ENCODE data around the gene SLC6A8. TPM values are rescaled to one million over a fixed set of nuclear protein-coding genes. Genes with fewer than 3 reads are reported as not detected.
"Not testable (repeated sequence)": the region's sequence is repeated elsewhere in the genome, so short reads cannot be mapped to it uniquely, and the experiment has no call there.

The SLC6A8 gene
- total RNA-seq, 2 experiments from 2014 or later = not detected

GRCh38 chrX:153705403-153706060 is 17.8 kb downstream of the SLC6A8 start:
- intact Hi-C loops (cut with micrococcal nuclease; ENCODE audit: unreplicated experiment); H3K4me2 ChIP-seq (ENCODE audit: low read length); H3K9me2 ChIP-seq (ENCODE audit: insufficient read depth, low read length); H3K27ac ChIP-seq (ENCODE audit: low read depth, low read length, poor library complexity, severe bottlenecking); H3K4me1 ChIP-seq (ENCODE audit: insufficient read depth, low read length, poor library complexity, severe bottlenecking); CTCF ChIA-PET (ENCODE audit: unreplicated experiment); H3K79me2 ChIP-seq (ENCODE audit: insufficient read depth, low read depth, low read length); POLR2A ChIA-PET; H4K20me1 ChIP-seq (ENCODE audit: insufficient read depth, low read length); H3K9me3 ChIP-seq (ENCODE audit: low read length); BruUV-seq (replicated peaks); H2AFZ ChIP-seq (ENCODE audit: low read length); H3K4me3 ChIP-seq (ENCODE audit: low read depth, low read length, poor library complexity, severe bottlenecking); DNase-seq (ENCODE audit: low spot score): not testable (repeated sequence)
- H3K36me3 ChIP-seq (ENCODE audit: insufficient read depth, low read length) = peaks cover 10% of the 10 kb centered on the region; the same call in 1 of the 2 replicates

- DNase-seq (ENCODE audit: low spot score) = no peak
- Histone ChIP-seq H3K9me3 (ENCODE audit: low read length) (no peaks in the 10 kb centered on the region), H3K36me3 (ENCODE audit: insufficient read depth, low read length) (peaks cover 10% of the 10 kb centered on the region; the same call in 1 of the 2 replicates), H3K79me2 (ENCODE audit: insufficient read depth, low read depth, low read length) (no peaks in the 10 kb centered on the region), H3K4me2 (ENCODE audit: low read length) (no peak overlapping the region), H4K20me1 (ENCODE audit: insufficient read depth, low read length) (no peaks in the 10 kb centered on the region), H3K4me1 (ENCODE audit: insufficient read depth, low read length, poor library complexity, severe bottlenecking) (no peaks in the 10 kb centered on the region), H2AFZ (ENCODE audit: low read length) (no peak overlapping the region), H3K4me3 (ENCODE audit: low read depth, low read length, poor library complexity, severe bottlenecking) (no peak overlapping the region), H3K27ac (ENCODE audit: low read depth, low read length, poor library complexity, severe bottlenecking) (no peak overlapping the region), H3K9me2 (ENCODE audit: insufficient read depth, low read length) (no peaks in the 10 kb centered on the region)
- TF ChIP-seq CTCF (conservative IDR thresholded peaks at IDR 0.05; ENCODE audit: low read length) (no peak), EZH2phosphoT487 (IDR thresholded peaks at IDR 0.05; ENCODE audit: borderline replicate concordance, low read depth, low read length) (no peak)
- ChIA-PET CTCF (ENCODE audit: unreplicated experiment) (no interaction called here), POLR2A (no interaction called here)
- intact Hi-C loops (cut with micrococcal nuclease; ENCODE audit: unreplicated experiment) = no loop called here
- no TSS peak for BruUV-seq (replicated peaks)
Measured at GRCh38 chrX:153706799-153707198, 19.1 kb downstream of the SLC6A8 start.

- no peak overlapping the region for H3K27ac ChIP-seq (ENCODE audit: low read depth, low read length, poor library complexity, severe bottlenecking)
- no peaks in the 10 kb centered on the region for H3K79me2 ChIP-seq (ENCODE audit: insufficient read depth, low read depth, low read length)
- DNase-seq (ENCODE audit: low spot score) = no peak
- no peak overlapping the region for H3K4me3 ChIP-seq (ENCODE audit: low read depth, low read length, poor library complexity, severe bottlenecking)
- H3K36me3 ChIP-seq (ENCODE audit: insufficient read depth, low read length) = peaks cover 9% of the 10 kb centered on the region; the same call in 1 of the 2 replicates
- intact Hi-C loops (cut with micrococcal nuclease; ENCODE audit: unreplicated experiment) = no loop called here
- H3K9me3 ChIP-seq (ENCODE audit: low read length) = no peaks in the 10 kb centered on the region
- no peak overlapping the region for H2AFZ ChIP-seq (ENCODE audit: low read length)
- no peaks in the 10 kb centered on the region for H4K20me1 ChIP-seq (ENCODE audit: insufficient read depth, low read length)
- H3K4me2 ChIP-seq (ENCODE audit: low read length) = no peak overlapping the region
- ChIA-PET CTCF (ENCODE audit: unreplicated experiment) (interaction anchor here (0.6 kb wide), 1 partner anchor 17 kb away, joined by 4 read pairs; the partner anchor contains the start of gene BCAP31), POLR2A (no interaction called here)
- TF ChIP-seq EZH2phosphoT487 (IDR thresholded peaks at IDR 0.05; ENCODE audit: borderline replicate concordance, low read depth, low read length) (no peak), CTCF (conservative IDR thresholded peaks at IDR 0.05; ENCODE audit: low read length) (no peak)
- no peaks in the 10 kb centered on the region for H3K4me1 ChIP-seq (ENCODE audit: insufficient read depth, low read length, poor library complexity, severe bottlenecking)
- BruUV-seq (replicated peaks) = no TSS peak
- H3K9me2 ChIP-seq (ENCODE audit: insufficient read depth, low read length) = no peaks in the 10 kb centered on the region
Measured at GRCh38 chrX:153707406-153707805, 19.7 kb downstream of the SLC6A8 start.
